HCT116 (cell line): ENCODE measurements around the gene TRAF5. TPM values are rescaled to one million over a fixed set of nuclear protein-coding genes. Genes with fewer than 3 reads are reported as not detected.

Experiments
- ATAC-seq: fragments of 200-7000 bp; cut with Tn5 transposase; 2 replicates; pipeline ENCODE4 v1.9.1; 2020; ENCODE audit warnings: mild to moderate bottlenecking, moderate library complexity
- BruUV-seq: library from RNA; stranded (reverse); fragments of 400-500 nt; replicated peaks from 2 replicates; lab custom pipeline; 2021; lab: Mats Ljungman, UMichigan
- CTCF ChIA-PET: fragments of 300-600 bp; sonication (Branson Sonifier 250); formaldehyde crosslinking; loops from one replicate; lab custom pipeline; 2021; ENCODE audit warnings: antibody characterized with exemption; lab: Charles Lee
- POLR2A ChIA-PET: fragments of 300-600, 350-600 bp; sonication (Branson Sonifier 250); formaldehyde crosslinking; loops from one replicate; lab custom pipeline; 2021; ENCODE audit warnings: antibody characterized with exemption; lab: Charles Lee
- RAD21 ChIA-PET, 2 experiments: fragments of 300-600 bp; sonication (Branson Sonifier 250); formaldehyde crosslinking; loops; one replicate each; lab custom pipeline; 2023; ENCODE audit warnings: low total read pairs in 2 of 2; ENCODE audit not compliant: uncharacterized antibody in 2 of 2, unreplicated experiment in 2 of 2, low non-redundant PET in 1 of 2; lab: Charles Lee
- DNase-seq: peaks from one replicate; pipeline ENCODE4 v3.0.0-alpha.2; 2010; ENCODE audit warnings: low read depth, low spot score
- H2AFZ ChIP-seq: fragments of 200-600 bp; shearing (Covaris generic), sonication (generic); 2 replicates; pipeline ENCODE4 v1.6.1; 2017; ENCODE audit warnings: low read depth, mixed run types, mixed read lengths, antibody characterized with exemption, low read length; ENCODE audit not compliant: poor library complexity, severe bottlenecking
- H3K27ac ChIP-seq: 2 replicates; pipeline ENCODE4 v1.5.1; 2012; ENCODE audit warnings: low read depth, low read length
- H3K27me3 ChIP-seq: fragments of 200-600 bp; sonication (generic); 2 replicates; pipeline ENCODE4 v1.6.1; 2016; ENCODE audit warnings: mixed run types, low read length, mixed read lengths; ENCODE audit not compliant: insufficient read depth
- H3K36me3 ChIP-seq, 2 experiments: fragments of 200-500 bp in 1 of 2; fragments of 200-600 bp in 1 of 2; sonication (Bioruptor generic) in 1 of 2; sonication (generic) in 1 of 2; 2 replicates each; pipeline versions ENCODE4 v1.5.1 to v1.6.1; 2014 to 2016; ENCODE audit warnings: low read length in 2 of 2, inconsistent platforms in 1 of 2, mixed read lengths in 1 of 2, mixed run types in 1 of 2; ENCODE audit not compliant: insufficient read depth in 2 of 2, control insufficient read depth in 1 of 2
- H3K4me1 ChIP-seq, 2 experiments: fragments of 200-600 bp in 1 of 2; sonication (generic) in 1 of 2; 2 replicates each; pipeline versions ENCODE4 v1.5.1 to v1.6.1; 2012 to 2017; ENCODE audit warnings: low read length in 2 of 2, inconsistent platforms in 1 of 2, mild to moderate bottlenecking in 1 of 2, mixed read lengths in 1 of 2, mixed run types in 1 of 2, moderate library complexity in 1 of 2; ENCODE audit not compliant: insufficient read depth in 2 of 2, control insufficient read depth in 1 of 2
- H3K4me2 ChIP-seq: fragments of 200-600 bp; sonication (generic); 2 replicates; pipeline ENCODE4 v1.6.1; 2017; ENCODE audit warnings: mixed run types, low read length, mixed read lengths
- H3K4me3 ChIP-seq, 2 experiments: fragments of 200-600 bp in 1 of 2; sonication (generic) in 1 of 2; replicated peaks in 1 of 2; 2 replicates each; pipeline ENCODE4 v1.5.1; 2011 to 2016; ENCODE audit warnings: low read length in 2 of 2, control low read depth in 1 of 2, low read depth in 1 of 2, mild to moderate bottlenecking in 1 of 2, mixed read lengths in 1 of 2, mixed run types in 1 of 2
- H3K79me2 ChIP-seq: fragments of 200-600 bp; sonication (generic); 2 replicates; pipeline ENCODE4 v1.6.1; 2017; ENCODE audit warnings: mild to moderate bottlenecking, mixed run types, low read length, moderate library complexity, mixed read lengths; ENCODE audit not compliant: insufficient read depth
- H3K9ac ChIP-seq: fragments of 200-600 bp; sonication (generic); 2 replicates; pipeline ENCODE4 v1.6.1; 2016; ENCODE audit warnings: low read length, mixed read lengths
- H3K9me2 ChIP-seq: fragments of 200-600 bp; sonication (generic), shearing (Covaris generic); 2 replicates; pipeline ENCODE4 v1.6.1; 2017; ENCODE audit warnings: mixed run types, mild to moderate bottlenecking, moderate library complexity; ENCODE audit not compliant: insufficient read depth
- H3K9me3 ChIP-seq, 2 experiments: fragments of 200-500 bp in 1 of 2; fragments of 200-600 bp in 1 of 2; sonication (Bioruptor generic) in 1 of 2; sonication (generic) in 1 of 2; 2 replicates each; pipeline ENCODE4 v1.6.1; 2014 to 2017; ENCODE audit warnings: low read length in 2 of 2, mixed read lengths in 2 of 2, inconsistent platforms in 1 of 2, low read depth in 1 of 2, mild to moderate bottlenecking in 1 of 2, mixed run types in 1 of 2, moderate library complexity in 1 of 2; ENCODE audit not compliant: control insufficient read depth in 1 of 2, insufficient read depth in 1 of 2
- H4K20me1 ChIP-seq: fragments of 200-600 bp; sonication (generic), shearing (Covaris generic); 2 replicates; pipeline ENCODE4 v1.6.1; 2017; ENCODE audit warnings: mixed run types, mild to moderate bottlenecking, moderate library complexity; ENCODE audit not compliant: insufficient read depth
- CBX3 ChIP-seq: IDR thresholded peaks from 2 replicates; pipeline ENCODE4 v1.6.1; 2012; ENCODE audit warnings: low read depth
- EGR1 ChIP-seq: IDR thresholded peaks from 2 replicates; pipeline ENCODE4 v1.6.1; 2012; ENCODE audit warnings: low read depth
- ELF1 ChIP-seq: IDR thresholded peaks from 2 replicates; pipeline ENCODE4 v1.6.1; 2012; ENCODE audit warnings: low read depth, borderline replicate concordance
- FOSL1 ChIP-seq: IDR thresholded peaks from 2 replicates; pipeline ENCODE4 v1.6.1; 2012; ENCODE audit warnings: low read depth
- JUND ChIP-seq: IDR thresholded peaks from 2 replicates; pipeline ENCODE4 v1.6.1; 2012
- POLR2A ChIP-seq: IDR thresholded peaks from 2 replicates; pipeline ENCODE4 v1.7.0; 2011; ENCODE audit warnings: borderline replicate concordance; ENCODE audit not compliant: insufficient read depth, insufficient read length; ENCODE audit errors: extremely low read depth
- POLR2AphosphoS5 ChIP-seq: IDR thresholded peaks from 2 replicates; pipeline ENCODE4 v1.6.1; 2011; ENCODE audit warnings: mild to moderate bottlenecking, low read depth, low read length, moderate library complexity
- RAD21 ChIP-seq: IDR thresholded peaks from 2 replicates; pipeline ENCODE4 v1.6.1; 2012; ENCODE audit warnings: low read depth, mild to moderate bottlenecking
- SIN3A ChIP-seq: IDR thresholded peaks from 2 replicates; pipeline ENCODE4 v1.6.1; 2012; ENCODE audit warnings: low read depth
- SP1 ChIP-seq: IDR thresholded peaks from 2 replicates; pipeline ENCODE4 v1.6.1; 2012; ENCODE audit warnings: low read depth
- SRF ChIP-seq: IDR thresholded peaks from 2 replicates; pipeline ENCODE4 v1.6.1; 2012; ENCODE audit warnings: low read depth
- TCF7L2 ChIP-seq: IDR thresholded peaks from 2 replicates; pipeline ENCODE4 v1.7.0; 2011; ENCODE audit warnings: borderline replicate concordance, inconsistent platforms; ENCODE audit not compliant: insufficient read depth, insufficient read length; ENCODE audit errors: extremely low read depth
- ZFX ChIP-seq: fragments of 450-650 bp; IDR thresholded peaks from 2 replicates; pipeline ENCODE4 v1.6.1; 2017
- ZNF274 ChIP-seq: fragments of 200-500 bp; sonication (Bioruptor generic); IDR thresholded peaks from 2 replicates; pipeline ENCODE4 v1.6.1; 2014; ENCODE audit warnings: mild to moderate bottlenecking, low read depth, low read length, inconsistent platforms
- intact Hi-C: fragments of 100-400 bp; cut with micrococcal nuclease; formaldehyde crosslinking; loops from 2 replicates; pipeline ENCODE4 v1.10.0; 2022
- total RNA-seq: library from RNA; stranded (reverse); gene quantifications from one replicate; pipeline ENCODE4 v1.2.1, GENCODE V29; 2021; ENCODE audit not compliant: unreplicated experiment
- TF ChIP-seq, protein P1 (sequence below): IDR thresholded peaks from 2 replicates; pipeline ENCODE4 v1.6.1; 2012; ENCODE audit warnings: low read depth
- TF ChIP-seq, protein P2 (sequence below): IDR thresholded peaks from 2 replicates; pipeline ENCODE4 v1.6.1; 2012
- TF ChIP-seq, protein P3 (sequence below): IDR thresholded peaks from 2 replicates; pipeline ENCODE4 v1.6.1; 2012
- TF ChIP-seq, protein P4 (sequence below), 3 experiments: fragments of 200-600 bp in 1 of 3; sonication (generic) in 1 of 3; IDR thresholded peaks in 2 of 3; conservative IDR thresholded peaks in 1 of 3; 2 replicates each; pipeline ENCODE4 v1.5.1; 2012 to 2017; ENCODE audit warnings: low read depth in 2 of 3, low read length in 2 of 3, antibody characterized with exemption in 1 of 3, borderline replicate concordance in 1 of 3, control low read depth in 1 of 3, mild to moderate bottlenecking in 1 of 3, mixed read lengths in 1 of 3, mixed run types in 1 of 3, moderate library complexity in 1 of 3; ENCODE audit not compliant: insufficient read depth in 1 of 3
- TF ChIP-seq, protein P5 (sequence below): IDR thresholded peaks from 2 replicates; pipeline ENCODE4 v1.6.1; 2011; ENCODE audit warnings: mild to moderate bottlenecking, low read length, moderate library complexity; ENCODE audit not compliant: insufficient replicate concordance; ENCODE audit errors: extremely low read depth

TRAF5 gene
- total RNA-seq, 1 experiment from 2014 or later = 6.5 TPM

DNA sequence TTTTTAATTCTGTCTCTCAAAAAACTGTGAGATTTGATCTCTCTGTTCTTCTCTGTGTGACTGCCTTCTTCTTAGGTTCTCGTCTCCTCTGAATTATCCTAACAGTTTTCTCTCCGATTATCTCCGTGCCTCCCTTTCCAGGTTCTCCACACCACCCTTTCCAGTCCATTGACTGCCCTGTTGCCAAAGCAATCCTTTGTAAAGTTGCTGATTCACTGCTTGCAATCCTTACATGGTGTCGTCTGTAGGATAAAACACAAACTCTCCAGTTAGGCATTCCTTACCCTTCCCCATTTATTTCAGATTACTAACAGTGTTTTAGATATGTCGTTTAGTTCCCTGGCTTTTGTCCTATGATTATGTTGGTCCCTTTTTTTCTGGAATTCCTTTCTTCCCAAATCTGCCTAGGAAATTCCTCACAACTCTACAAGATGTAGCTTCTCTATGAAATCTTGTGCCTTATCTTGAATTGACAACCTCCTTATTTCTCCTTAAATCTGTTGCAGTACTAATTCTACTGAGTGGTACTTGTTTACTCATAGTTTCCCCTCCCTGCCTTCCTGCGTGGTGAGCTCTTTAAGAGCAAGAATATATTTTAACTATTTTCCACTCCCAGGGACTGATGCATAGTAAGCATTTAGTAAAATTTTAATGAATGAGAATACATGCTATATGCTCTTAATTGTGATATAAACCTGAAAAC lies 45.2 kb upstream of the TRAF5 start:
- no peak overlapping the region for H3K4me3 ChIP-seq
- H3K9me3 ChIP-seq = no peaks in the 10 kb centered on the region
- no peaks in the 10 kb centered on the region for H4K20me1 ChIP-seq
- peaks cover 9 to 24% of the 10 kb centered on the region in 2 experiments; a peak in 3 of 4 replicates for H3K36me3 ChIP-seq
- intact Hi-C loops = no loop called here
- no peaks in the 10 kb centered on the region for H3K9me2 ChIP-seq
- H2AFZ ChIP-seq = no peak overlapping the region
- DNase-seq = no peak
- no peak overlapping the region for H3K27ac ChIP-seq
- ChIA-PET POLR2A (no interaction called here), CTCF (no interaction called here), RAD21 (no interaction called here)
- no peaks in the 10 kb centered on the region for H3K27me3 ChIP-seq
- no TSS peak for BruUV-seq
- H3K79me2 ChIP-seq = no peaks in the 10 kb centered on the region
- no peak overlapping the region for H3K4me2 ChIP-seq
- TF ChIP-seq EGR1 (no peak), ZFX (no peak), JUND (no peak), FOSL1 (no peak), POLR2AphosphoS5 (no peak), POLR2A (no peak), SRF (no peak), CBX3 (no peak), SP1 (no peak), SIN3A (no peak), TCF7L2 (no peak), ZNF274 (no peak), RAD21 (no peak), ELF1 (no peak)
- TF ChIP-seq, protein P1, sequence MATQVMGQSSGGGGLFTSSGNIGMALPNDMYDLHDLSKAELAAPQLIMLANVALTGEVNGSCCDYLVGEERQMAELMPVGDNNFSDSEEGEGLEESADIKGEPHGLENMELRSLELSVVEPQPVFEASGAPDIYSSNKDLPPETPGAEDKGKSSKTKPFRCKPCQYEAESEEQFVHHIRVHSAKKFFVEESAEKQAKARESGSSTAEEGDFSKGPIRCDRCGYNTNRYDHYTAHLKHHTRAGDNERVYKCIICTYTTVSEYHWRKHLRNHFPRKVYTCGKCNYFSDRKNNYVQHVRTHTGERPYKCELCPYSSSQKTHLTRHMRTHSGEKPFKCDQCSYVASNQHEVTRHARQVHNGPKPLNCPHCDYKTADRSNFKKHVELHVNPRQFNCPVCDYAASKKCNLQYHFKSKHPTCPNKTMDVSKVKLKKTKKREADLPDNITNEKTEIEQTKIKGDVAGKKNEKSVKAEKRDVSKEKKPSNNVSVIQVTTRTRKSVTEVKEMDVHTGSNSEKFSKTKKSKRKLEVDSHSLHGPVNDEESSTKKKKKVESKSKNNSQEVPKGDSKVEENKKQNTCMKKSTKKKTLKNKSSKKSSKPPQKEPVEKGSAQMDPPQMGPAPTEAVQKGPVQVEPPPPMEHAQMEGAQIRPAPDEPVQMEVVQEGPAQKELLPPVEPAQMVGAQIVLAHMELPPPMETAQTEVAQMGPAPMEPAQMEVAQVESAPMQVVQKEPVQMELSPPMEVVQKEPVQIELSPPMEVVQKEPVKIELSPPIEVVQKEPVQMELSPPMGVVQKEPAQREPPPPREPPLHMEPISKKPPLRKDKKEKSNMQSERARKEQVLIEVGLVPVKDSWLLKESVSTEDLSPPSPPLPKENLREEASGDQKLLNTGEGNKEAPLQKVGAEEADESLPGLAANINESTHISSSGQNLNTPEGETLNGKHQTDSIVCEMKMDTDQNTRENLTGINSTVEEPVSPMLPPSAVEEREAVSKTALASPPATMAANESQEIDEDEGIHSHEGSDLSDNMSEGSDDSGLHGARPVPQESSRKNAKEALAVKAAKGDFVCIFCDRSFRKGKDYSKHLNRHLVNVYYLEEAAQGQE = no peak
- TF ChIP-seq, protein P2, sequence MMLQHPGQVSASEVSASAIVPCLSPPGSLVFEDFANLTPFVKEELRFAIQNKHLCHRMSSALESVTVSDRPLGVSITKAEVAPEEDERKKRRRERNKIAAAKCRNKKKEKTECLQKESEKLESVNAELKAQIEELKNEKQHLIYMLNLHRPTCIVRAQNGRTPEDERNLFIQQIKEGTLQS = no peak
- TF ChIP-seq, protein P3, sequence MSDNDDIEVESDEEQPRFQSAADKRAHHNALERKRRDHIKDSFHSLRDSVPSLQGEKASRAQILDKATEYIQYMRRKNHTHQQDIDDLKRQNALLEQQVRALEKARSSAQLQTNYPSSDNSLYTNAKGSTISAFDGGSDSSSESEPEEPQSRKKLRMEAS = no peak
- TF ChIP-seq, protein P4, sequence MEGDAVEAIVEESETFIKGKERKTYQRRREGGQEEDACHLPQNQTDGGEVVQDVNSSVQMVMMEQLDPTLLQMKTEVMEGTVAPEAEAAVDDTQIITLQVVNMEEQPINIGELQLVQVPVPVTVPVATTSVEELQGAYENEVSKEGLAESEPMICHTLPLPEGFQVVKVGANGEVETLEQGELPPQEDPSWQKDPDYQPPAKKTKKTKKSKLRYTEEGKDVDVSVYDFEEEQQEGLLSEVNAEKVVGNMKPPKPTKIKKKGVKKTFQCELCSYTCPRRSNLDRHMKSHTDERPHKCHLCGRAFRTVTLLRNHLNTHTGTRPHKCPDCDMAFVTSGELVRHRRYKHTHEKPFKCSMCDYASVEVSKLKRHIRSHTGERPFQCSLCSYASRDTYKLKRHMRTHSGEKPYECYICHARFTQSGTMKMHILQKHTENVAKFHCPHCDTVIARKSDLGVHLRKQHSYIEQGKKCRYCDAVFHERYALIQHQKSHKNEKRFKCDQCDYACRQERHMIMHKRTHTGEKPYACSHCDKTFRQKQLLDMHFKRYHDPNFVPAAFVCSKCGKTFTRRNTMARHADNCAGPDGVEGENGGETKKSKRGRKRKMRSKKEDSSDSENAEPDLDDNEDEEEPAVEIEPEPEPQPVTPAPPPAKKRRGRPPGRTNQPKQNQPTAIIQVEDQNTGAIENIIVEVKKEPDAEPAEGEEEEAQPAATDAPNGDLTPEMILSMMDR (IDR thresholded peaks at IDR 0.05 in 2 of 3, conservative IDR thresholded peaks at IDR 0.05 in 1 of 3; ENCODE audit: borderline replicate concordance in 1 of 3, insufficient read depth in 1 of 3, low read depth in 2 of 3, low read length in 2 of 3) = no peak
- TF ChIP-seq, protein P5, sequence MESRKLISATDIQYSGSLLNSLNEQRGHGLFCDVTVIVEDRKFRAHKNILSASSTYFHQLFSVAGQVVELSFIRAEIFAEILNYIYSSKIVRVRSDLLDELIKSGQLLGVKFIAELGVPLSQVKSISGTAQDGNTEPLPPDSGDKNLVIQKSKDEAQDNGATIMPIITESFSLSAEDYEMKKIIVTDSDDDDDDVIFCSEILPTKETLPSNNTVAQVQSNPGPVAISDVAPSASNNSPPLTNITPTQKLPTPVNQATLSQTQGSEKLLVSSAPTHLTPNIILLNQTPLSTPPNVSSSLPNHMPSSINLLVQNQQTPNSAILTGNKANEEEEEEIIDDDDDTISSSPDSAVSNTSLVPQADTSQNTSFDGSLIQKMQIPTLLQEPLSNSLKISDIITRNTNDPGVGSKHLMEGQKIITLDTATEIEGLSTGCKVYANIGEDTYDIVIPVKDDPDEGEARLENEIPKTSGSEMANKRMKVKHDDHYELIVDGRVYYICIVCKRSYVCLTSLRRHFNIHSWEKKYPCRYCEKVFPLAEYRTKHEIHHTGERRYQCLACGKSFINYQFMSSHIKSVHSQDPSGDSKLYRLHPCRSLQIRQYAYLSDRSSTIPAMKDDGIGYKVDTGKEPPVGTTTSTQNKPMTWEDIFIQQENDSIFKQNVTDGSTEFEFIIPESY = no peak
- TF ChIP-seq, all 23 proteins: peak for 0
- H3K9ac ChIP-seq = no peak overlapping the region
- no peaks in the 10 kb centered on the region for H3K4me1 ChIP-seq
- no peak for ATAC-seq
